Measurements from ENCODE around the gene TAOK3. TPM values are rescaled to one million over a fixed set of nuclear protein-coding genes. Genes with fewer than 3 reads are reported as not detected.

Gene TAOK3
- total RNA-seq, 1 experiment from 2014 or later: 39.1 TPM

- no TSS peak for BruUV-seq (replicated peaks)
- no peak for TF ChIP-seq CTCF (IDR thresholded peaks at IDR 0.05; ENCODE audit: unreplicated experiment)
- CTCF ChIA-PET: interaction anchor here (0.7 kb wide), 1 partner anchor 107 kb away, joined by 6 read pairs; no protein-coding TSS in a partner anchor
- Mint-ChIP-seq H3K27ac (ENCODE audit: unreplicated experiment) (peak overlapping the region; percentile 90), H3K36me3 (ENCODE audit: insufficient read depth, unreplicated experiment) (peaks cover 6% of the 10 kb centered on the region), H3K9me3 (ENCODE audit: low read depth, unreplicated experiment) (no peaks in the 10 kb centered on the region), H3K4me1 (ENCODE audit: low read depth, unreplicated experiment) (peaks cover 42% of the 10 kb centered on the region), H3K27me3 (ENCODE audit: unreplicated experiment) (no peaks in the 10 kb centered on the region), H3K4me3 (ENCODE audit: low read depth, unreplicated experiment) (no peak overlapping the region)
- intact Hi-C loops (cut with micrococcal nuclease; ENCODE audit: unreplicated experiment): loop anchor here (5.0 kb wide), 2 partner anchors 34 to 89 kb away; no protein-coding TSS in a partner anchor
- no peak for DNase-seq
Measured at GRCh38 chr12:118271183-118271582, 101.5 kb downstream of the TAOK3 start.

- H3K4me1 Mint-ChIP-seq (ENCODE audit: low read depth, unreplicated experiment): peaks cover 42% of the 10 kb centered on the region
- H3K9me3 Mint-ChIP-seq (ENCODE audit: low read depth, unreplicated experiment): no peaks in the 10 kb centered on the region
- H3K27me3 Mint-ChIP-seq (ENCODE audit: unreplicated experiment): no peaks in the 10 kb centered on the region
- CTCF ChIA-PET: no interaction called here
- no TSS peak for BruUV-seq (replicated peaks)
- intact Hi-C loops (cut with micrococcal nuclease; ENCODE audit: unreplicated experiment): loop anchor here (5.0 kb wide), 2 partner anchors 33 to 88 kb away; no protein-coding TSS in a partner anchor
- H3K4me3 Mint-ChIP-seq (ENCODE audit: low read depth, unreplicated experiment): no peak overlapping the region
- peaks cover 6% of the 10 kb centered on the region for H3K36me3 Mint-ChIP-seq (ENCODE audit: insufficient read depth, unreplicated experiment)
- DNase-seq: no peak
- peak overlapping the region; percentile 14 for H3K27ac Mint-ChIP-seq (ENCODE audit: unreplicated experiment)
- no peak for TF ChIP-seq CTCF (IDR thresholded peaks at IDR 0.05; ENCODE audit: unreplicated experiment)
Measured at GRCh38 chr12:118269806-118270205, 102.9 kb downstream of the TAOK3 start.

- H3K27ac Mint-ChIP-seq (ENCODE audit: unreplicated experiment): no peak overlapping the region
- no peaks in the 10 kb centered on the region for H3K9me3 Mint-ChIP-seq (ENCODE audit: low read depth, unreplicated experiment)
- peaks cover 2% of the 10 kb centered on the region for H3K4me1 Mint-ChIP-seq (ENCODE audit: low read depth, unreplicated experiment)
- H3K4me3 Mint-ChIP-seq (ENCODE audit: low read depth, unreplicated experiment): no peak overlapping the region
- BruUV-seq (replicated peaks): no TSS peak
- CTCF ChIA-PET: no interaction called here
- no peaks in the 10 kb centered on the region for H3K27me3 Mint-ChIP-seq (ENCODE audit: unreplicated experiment)
- peaks cover 3% of the 10 kb centered on the region for H3K36me3 Mint-ChIP-seq (ENCODE audit: insufficient read depth, unreplicated experiment)
- no peak for DNase-seq
- intact Hi-C loops (cut with micrococcal nuclease; ENCODE audit: unreplicated experiment): no loop called here
- TF ChIP-seq CTCF (IDR thresholded peaks at IDR 0.05; ENCODE audit: unreplicated experiment): no peak
Measured at GRCh38 chr12:118259079-118259478, 113.6 kb downstream of the TAOK3 start.

GRCh38 chr12:118256352-118256751 lies 116.4 kb downstream of the TAOK3 start:
- no peak for DNase-seq
- intact Hi-C loops (cut with micrococcal nuclease; ENCODE audit: unreplicated experiment): no loop called here
- no TSS peak for BruUV-seq (replicated peaks)
- no peaks in the 10 kb centered on the region for H3K27me3 Mint-ChIP-seq (ENCODE audit: unreplicated experiment)
- H3K9me3 Mint-ChIP-seq (ENCODE audit: low read depth, unreplicated experiment): no peaks in the 10 kb centered on the region
- no peaks in the 10 kb centered on the region for H3K36me3 Mint-ChIP-seq (ENCODE audit: insufficient read depth, unreplicated experiment)
- no peak overlapping the region for H3K27ac Mint-ChIP-seq (ENCODE audit: unreplicated experiment)
- no peak overlapping the region for H3K4me3 Mint-ChIP-seq (ENCODE audit: low read depth, unreplicated experiment)
- CTCF ChIA-PET: no interaction called here
- no peaks in the 10 kb centered on the region for H3K4me1 Mint-ChIP-seq (ENCODE audit: low read depth, unreplicated experiment)
- TF ChIP-seq CTCF (IDR thresholded peaks at IDR 0.05; ENCODE audit: unreplicated experiment): no peak
